Hematopoietic multipotent progenitor cell treated with erythropoietin and hydrocortisone succinate and interleukin-3 and kit ligand, for 4 days (in vitro differentiated cells): ENCODE data around the gene ZBTB39.
A peak's percentile ranks its signal among the peaks of the same experiment; 100 is the strongest.
"Not testable (repeated sequence)": the region's sequence is repeated elsewhere in the genome, so short reads cannot be mapped to it uniquely, and the experiment has no call there.

Source experiments
- DNase-seq: peaks from one replicate; pipeline ENCODE4 v3.0.0-alpha.2; 2015

ZBTB39 gene

GRCh38 chr12:56998981-56999380, 7.4 kb downstream of the ZBTB39 start:
- DNase-seq, result no peak

GRCh38 chr12:56998316-56998715, 8.0 kb downstream of the ZBTB39 start:
- no peak for DNase-seq

- no peak for DNase-seq
Measured at GRCh38 chr12:56996793-56997545, 9.4 kb downstream of the ZBTB39 start.

- DNase-seq, result no peak
Measured at GRCh38 chr12:56995930-56996496, 10.3 kb downstream of the ZBTB39 start.

GRCh38 chr12:56995201-56995929, 11.0 kb downstream of the ZBTB39 start:
- DNase-seq, result no peak

GRCh38 chr12:56994231-56994746, 12.1 kb downstream of the ZBTB39 start:
- no peak for DNase-seq

- no peak for DNase-seq
Measured at GRCh38 chr12:56993346-56993745, 13.0 kb downstream of the ZBTB39 start.

GRCh38 chr12:56991319-56992246, 14.8 kb downstream of the ZBTB39 start:
- peak; percentile 69 for DNase-seq

GRCh38 chr12:56990648-56991318, 15.6 kb downstream of the ZBTB39 start:
- DNase-seq, result no peak

- DNase-seq, result no peak
Measured at GRCh38 chr12:56989861-56990610, 16.3 kb downstream of the ZBTB39 start.

- DNase-seq, result peak; percentile 96
Measured at GRCh38 chr12:56988207-56988739, 18.1 kb downstream of the ZBTB39 start.

GRCh38 chr12:56987551-56988053, 18.7 kb downstream of the ZBTB39 start:
- peak; percentile 88 for DNase-seq

GRCh38 chr12:56987011-56987410, 19.3 kb downstream of the ZBTB39 start:
- no peak for DNase-seq

GRCh38 chr12:56985714-56986113, 20.6 kb downstream of the ZBTB39 start:
- DNase-seq, result not testable (repeated sequence)

- DNase-seq, result no peak
Measured at GRCh38 chr12:56983386-56983785, 23.0 kb downstream of the ZBTB39 start.

GRCh38 chr12:56982578-56983236, 23.6 kb downstream of the ZBTB39 start:
- not testable (repeated sequence) for DNase-seq

GRCh38 chr12:56980941-56981530, 25.3 kb downstream of the ZBTB39 start:
- no peak for DNase-seq

GRCh38 chr12:56980268-56980667, 26.1 kb downstream of the ZBTB39 start:
- DNase-seq, result no peak

- DNase-seq, result no peak
Measured at GRCh38 chr12:56979628-56980027, 26.7 kb downstream of the ZBTB39 start.
